HL-60/S4 (cell line): ENCODE measurements around the gene TSEN34.

Source experiments
- in situ Hi-C: fragments of 300-500 bp; cut with MboI; formaldehyde crosslinking; loops from 2 replicates; pipeline ENCODE4 v1.14.3; 2022; ENCODE audit warnings: low sequenced_read_pairs

TSEN34 gene

DNA sequence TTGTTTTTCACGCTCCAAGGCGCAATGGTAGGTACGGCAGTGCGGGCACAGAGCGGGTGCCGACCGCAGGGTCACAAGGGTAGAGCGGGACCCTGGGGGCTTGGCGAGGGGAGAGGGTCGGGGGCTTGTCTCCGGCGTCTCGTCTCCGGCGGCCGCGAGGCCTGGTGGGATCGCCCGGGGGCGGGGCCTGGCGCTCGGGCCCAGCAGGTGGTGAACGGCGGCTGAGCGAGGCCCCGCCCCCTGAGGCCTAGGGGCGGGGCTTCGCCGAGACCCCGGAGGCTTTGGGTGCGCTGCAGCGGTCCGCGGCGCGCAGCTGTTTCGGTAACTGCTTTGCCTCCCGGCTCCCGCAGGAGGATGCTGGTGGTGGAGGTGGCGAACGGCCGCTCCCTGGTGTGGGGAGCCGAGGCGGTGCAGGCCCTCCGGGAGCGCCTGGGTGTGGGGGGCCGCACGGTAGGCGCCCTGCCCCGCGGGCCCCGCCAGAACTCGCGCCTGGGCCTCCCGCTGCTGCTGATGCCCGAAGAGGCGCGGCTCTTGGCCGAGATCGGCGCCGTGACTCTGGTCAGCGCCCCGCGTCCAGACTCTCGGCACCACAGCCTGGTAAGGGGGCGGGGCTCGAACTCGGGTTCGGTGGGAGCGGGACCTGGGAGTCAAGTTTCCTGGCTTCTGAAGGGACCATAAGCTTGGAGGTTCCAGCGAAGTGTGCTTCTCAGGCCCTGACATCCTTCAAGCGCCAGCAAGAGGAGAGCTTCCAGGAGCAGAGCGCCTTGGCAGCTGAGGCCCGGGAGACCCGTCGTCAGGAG lies at the start of gene TSEN34:
TSS of gene TSEN34 (plus strand) at position 298 of the 800 bp plus-strand sequence. CDS start at position 355, 57 bp downstream.
- in situ Hi-C loops, result no loop called here

DNA sequence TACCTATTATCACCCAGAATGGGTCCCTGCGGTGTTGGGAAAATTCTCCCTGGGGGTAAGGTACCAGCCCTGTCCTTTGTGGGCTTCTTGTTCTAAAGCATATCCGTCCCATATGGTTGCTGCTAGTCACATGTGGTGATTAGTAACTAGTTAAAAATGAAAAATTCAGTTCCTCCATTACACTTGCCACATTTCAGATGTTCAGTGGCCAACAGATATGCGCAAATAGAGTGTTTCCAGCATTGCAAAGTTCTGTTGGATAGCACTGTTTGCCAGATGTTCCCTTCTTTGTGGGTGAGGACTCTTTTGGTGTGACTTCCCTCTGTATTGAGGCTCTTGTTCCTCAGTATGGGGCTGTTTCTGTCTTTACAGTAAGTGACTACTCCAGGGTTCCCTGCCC lies 49.8 kb upstream of the TSEN34 start:
- in situ Hi-C loops, result no loop called here

DNA sequence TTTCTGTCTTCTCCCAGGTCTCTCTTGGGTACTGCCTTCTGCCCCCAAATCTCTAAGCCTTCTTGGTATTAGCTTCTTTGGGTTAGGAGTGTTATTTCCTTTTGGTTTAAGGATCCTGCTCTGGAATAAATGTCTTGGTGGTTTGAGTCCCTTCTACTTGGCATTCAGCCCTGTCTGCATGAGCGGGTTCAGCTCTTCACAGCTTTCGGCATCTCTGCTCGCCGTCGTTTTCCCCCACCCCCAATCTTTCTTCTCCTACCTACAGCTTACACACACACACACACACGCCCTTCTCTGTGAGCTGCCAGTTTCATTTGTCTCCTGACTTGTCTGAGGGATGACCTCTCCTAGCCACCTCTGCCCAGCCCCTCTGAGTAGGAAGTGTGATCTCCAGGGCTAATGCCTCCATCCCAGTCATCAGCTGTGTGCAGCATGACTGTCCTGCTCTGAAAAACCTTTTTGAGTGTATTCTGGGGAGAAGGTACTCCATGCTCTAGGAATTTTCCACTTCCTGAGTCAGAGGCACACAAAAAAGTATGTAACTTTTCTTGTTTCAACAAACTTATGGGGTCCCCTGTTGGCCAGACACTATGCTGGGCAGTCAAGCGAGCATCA lies 48.8 kb upstream of the TSEN34 start:
- in situ Hi-C loops, result no loop called here

DNA sequence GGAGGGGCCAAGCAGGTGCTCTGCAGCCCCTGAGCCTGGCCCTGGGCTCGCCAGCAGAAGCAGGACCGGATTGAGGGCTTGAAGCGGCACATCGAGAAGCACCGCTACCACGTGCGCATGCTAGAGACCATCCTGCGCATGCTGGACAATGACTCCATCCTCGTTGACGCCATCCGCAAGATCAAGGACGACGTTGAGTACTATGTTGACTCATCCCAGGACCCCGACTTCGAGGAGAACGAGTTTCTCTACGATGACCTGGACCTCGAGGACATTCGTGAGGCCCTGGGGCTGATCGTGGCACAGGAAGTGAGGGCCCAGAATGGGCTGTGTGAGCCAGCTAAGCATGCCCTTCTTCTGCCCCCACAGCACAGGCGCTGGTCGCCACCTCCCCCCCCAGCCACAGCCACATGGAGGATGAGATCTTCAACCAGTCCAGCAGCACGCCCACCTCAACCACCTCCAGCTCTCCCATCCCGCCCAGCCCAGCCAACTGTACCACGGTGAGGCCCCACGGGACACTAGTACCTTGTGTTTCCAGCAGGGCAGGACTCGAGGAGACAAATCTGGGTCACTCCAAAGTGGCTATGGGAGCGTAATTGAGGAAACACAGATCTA lies 45.5 kb upstream of the TSEN34 start:
- in situ Hi-C loops, result no loop called here

DNA sequence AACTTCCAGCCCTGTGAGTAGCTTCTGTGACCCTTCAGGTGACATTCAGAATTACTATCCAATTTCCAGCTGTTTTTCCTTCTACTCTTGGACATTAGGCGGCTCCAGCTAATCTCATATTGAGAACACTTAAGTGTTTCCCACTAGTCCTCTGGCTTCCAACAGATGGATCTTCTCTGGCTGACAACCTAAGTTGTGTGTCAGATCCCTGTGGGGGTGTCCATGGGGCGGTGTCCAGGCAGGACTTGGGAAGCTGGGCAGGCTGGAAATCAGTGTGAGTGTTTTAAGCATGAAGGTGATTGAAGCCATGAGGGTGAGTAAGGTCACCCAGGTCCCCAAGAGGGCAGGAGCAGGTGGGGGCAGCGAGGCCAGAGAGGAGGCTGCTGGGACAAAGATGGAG lies 43.4 kb upstream of the TSEN34 start:
- in situ Hi-C loops, result no loop called here

DNA sequence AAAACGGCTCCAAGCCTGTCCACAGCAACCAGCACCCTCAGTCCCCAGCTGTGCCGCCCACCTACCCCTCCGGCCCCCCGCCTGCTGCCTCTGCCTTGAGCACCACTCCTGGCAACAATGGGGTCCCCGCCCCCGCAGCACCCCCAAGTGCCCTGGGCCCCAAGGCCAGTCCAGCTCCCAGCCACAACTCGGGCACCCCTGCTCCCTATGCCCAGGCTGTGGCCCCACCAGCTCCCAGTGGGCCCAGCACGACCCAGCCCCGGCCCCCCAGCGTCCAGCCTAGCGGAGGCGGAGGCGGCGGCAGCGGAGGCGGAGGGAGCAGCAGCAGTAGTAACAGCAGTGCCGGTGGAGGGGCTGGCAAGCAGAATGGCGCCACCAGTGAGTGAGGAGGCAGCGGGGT lies 43.0 kb upstream of the TSEN34 start:
- in situ Hi-C loops, result no loop called here

DNA sequence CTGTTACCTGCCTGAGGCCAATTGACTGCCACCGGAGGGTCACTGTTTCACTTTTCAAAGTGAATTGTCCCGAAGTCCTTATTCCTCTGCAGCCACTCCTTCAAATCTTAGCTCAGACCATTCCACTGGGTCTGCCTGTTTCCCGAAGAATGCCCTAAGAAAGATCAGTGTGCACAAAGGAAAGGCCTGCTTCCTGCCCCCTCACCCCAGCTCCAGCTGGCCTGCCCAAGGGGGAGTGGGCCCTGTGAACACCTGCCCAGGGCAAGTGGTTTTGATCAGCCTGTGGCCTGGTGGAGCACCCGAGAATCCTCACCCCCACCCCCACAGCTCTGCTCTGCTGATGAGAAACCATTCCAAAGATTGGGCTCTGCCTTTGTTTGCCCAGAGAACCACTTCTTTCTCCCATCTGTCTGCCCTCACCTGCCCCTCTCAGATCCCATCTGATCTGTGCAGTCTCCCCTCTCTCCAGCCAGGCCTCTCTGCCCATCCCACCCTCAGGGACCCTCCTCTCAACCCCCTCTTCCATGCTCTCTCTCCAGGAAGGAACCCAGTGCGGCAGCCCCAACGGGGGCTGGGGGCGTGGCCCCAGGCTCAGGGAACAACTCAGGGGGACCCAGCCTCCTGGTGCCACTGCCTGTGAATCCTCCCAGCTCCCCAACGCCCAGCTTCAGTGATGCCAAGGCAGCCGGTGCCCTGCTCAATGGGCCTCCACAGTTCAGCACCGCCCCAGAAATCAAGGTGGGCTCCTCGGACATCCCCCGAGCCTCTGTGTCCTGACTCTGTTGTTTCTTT lies 41.9 kb upstream of the TSEN34 start:
- in situ Hi-C loops, result no loop called here

DNA sequence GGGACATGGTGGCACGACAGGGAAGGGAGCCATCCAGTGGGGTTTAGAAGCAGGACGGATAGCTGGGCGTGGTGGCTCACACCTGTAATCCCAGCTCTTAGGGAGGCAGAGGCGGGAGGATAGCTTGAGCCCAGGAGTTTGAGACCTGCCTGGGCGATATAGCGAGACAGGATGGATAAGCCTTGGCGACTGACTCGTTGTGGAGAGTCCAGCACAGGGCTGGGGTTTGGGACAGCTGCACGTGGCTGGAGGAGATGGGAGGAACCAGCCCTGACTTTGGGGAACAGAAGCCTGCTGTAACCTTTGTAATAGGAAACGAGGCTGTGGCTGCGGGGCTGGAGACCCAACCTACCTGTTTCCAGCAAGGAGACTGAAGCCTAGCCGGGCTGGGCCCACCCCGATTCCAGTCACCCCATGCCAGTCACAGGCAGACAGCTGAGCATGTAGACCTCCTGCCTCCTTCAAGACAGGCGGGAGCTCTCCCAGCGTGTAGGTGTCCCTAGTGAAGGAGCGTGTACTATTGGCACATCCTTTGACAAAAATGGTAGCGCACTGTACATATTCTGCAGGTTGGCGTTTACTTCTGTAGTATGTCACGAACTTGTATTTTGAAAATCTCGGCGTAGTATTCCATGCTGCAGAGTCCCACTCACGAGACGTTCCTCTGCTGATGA lies 39.6 kb upstream of the TSEN34 start:
- in situ Hi-C loops, result no loop called here

DNA sequence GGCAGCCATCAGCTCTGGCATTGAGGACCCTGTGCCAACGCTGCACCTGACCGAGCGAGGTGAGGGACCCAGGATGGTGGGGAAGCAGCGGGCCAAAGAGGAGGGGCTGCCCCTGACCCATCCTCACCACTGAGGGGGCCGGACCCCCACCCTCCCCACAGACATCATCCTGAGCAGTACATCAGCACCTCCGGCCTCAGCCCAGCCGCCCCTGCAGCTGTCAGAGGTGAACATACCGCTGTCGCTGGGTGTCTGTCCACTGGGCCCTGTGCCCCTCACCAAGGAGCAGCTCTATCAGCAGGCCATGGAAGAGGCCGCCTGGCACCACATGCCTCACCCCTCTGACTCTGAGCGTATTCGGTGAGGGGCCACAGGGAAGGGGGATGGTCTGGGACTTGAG lies 38.8 kb upstream of the TSEN34 start:
- in situ Hi-C loops, result no loop called here

DNA sequence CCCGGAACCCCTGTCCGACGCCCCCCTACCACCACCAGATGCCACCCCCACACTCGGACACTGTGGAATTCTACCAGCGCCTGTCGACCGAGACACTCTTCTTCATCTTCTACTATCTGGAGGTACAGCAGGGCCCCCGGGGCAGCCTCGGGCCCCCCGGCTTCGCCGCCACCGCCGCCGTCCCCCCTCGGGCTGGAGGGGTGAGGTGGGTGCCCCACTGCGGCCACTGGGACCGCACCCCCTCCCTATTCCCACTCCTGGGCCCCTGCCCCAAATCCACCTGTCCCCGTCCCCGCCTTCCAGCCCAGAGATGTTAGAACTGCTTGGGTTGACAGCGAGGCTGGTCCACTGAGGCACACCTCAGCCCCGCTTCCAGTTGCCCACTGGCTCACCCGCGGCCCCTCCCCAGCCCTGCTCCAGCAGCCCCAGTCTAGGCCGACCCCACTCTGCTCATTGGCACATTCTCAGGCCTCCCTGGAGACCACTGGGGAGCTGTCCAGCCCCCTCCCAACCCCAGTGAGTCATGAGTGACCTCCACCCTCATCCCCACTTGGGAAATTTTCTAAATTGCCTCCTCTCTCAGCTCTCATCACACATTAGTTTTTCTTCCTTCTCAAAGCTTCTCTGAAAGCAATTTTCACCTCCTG lies 38.1 kb upstream of the TSEN34 start:
- in situ Hi-C loops, result no loop called here

DNA sequence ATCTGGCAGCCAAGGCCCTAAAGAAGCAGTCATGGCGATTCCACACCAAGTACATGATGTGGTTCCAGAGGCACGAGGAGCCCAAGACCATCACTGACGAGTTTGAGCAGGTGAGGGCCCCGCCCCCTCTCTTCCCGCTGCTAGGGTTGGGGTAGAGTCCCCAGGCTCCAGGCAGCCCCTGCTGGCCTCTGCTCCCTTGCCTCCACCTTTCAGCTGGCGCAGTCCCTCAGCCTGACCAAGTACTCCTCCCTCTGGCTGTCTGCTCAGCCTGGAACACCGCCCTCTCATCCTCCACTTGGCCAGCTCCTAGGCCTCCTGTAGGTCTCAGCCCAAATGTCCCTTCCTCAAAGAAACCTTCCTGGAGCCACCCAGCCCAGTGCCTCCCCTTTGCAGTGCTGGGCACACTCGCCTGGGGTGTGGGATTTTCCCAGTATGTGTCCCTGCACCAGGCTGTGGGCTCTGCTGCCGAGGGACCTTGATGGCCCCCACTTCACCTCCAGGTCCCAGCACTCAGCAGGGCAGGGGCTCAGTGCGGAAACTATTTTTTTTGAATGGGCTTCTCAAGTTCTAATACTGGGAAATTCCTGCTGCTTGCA lies 37.3 kb upstream of the TSEN34 start:
- in situ Hi-C loops, result no loop called here

DNA sequence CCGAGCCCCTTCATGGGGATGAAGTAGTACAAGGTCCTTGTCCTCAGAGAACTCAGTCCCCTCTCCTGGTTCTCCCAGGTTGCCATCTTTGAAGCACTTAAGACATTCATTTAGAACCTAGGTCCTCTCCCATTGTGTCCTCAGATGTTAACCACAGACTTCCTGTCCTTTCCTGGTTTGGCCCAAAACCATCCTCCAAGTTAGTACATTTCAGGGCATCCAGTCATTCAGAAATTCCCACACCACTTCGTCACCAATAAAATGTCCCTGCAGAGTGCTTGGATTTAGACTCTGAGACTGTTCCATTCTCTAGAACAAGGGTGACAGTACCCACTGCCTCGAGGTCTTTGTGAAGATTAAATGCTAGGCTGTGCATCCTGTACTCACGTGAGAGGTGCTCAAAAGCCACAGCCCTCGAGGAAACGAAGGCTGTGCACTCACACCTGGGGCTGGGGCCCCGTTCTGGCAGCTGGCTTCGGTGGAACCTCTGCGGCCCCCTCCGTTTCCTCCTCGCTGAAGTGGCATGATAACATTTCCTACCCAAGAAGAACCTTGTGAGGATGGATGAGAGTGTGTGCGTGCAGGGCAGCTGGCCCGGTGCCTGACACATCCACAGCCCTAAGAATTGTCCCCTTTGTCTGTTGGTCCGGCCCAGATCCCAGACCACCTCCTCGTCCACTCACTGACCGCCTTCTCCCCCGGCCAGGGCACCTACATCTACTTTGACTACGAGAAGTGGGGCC lies 36.3 kb upstream of the TSEN34 start:
- in situ Hi-C loops, result no loop called here

DNA sequence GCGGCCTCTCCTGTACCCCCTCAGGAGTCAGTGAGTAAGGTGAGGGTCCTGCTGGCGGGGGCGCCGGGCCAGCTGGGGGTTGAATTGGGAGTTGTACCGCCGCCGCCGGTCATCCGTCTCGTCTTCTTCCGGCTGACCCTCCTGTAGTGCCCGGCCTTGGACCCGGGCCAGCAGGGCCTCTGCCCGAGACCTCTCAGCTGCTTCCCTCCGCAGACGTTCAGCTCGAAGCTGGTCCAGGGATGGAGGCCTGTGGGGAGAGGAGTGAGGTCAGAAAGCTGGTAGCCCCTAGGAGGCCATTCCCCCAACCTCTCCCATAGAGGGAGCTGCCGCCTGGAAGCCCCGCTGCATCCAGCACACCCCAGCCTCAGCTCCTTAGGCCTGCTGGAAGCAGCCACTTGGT lies 35.4 kb upstream of the TSEN34 start:
- in situ Hi-C loops, result no loop called here

DNA sequence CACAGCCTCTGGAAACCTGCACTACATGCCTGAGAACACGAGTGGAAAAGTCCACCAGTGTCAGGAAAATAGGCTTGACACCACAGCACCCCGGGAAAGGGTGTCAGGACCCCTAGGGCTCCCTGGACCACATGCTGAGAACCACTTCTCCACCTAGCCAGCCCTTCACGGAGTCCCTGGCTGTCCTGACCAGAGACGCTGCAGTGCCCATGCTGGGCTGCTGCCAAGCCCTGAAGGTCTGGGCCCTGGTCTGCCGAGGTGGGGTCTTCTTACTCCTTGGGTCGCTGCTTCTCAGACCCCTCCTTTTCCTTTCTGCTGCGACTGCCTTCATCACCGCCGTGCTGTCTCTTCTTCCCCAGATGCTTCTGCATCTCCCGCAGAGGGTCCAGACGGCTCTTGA lies 34.6 kb upstream of the TSEN34 start:
- in situ Hi-C loops, result no loop called here

DNA sequence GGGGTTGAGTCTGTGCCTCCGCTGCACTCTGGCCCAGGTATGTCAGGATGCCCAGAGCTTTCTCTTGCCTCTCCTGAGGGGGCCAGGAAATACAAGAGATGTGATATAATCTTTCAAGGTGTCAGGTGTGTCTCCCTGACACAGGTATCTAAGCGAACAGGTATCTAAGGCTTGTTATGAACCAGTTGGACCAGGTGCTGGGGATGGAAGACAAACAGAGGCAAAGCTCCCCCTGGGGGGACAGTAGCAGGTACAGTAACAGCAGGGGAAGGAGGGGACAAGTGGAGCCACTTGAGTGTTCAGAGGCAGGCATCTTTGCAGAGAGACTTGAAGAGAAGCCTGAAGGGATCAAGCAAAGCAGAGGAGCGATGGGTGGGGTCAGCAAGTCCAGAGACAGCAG lies 34.2 kb upstream of the TSEN34 start:
- in situ Hi-C loops, result no loop called here

DNA sequence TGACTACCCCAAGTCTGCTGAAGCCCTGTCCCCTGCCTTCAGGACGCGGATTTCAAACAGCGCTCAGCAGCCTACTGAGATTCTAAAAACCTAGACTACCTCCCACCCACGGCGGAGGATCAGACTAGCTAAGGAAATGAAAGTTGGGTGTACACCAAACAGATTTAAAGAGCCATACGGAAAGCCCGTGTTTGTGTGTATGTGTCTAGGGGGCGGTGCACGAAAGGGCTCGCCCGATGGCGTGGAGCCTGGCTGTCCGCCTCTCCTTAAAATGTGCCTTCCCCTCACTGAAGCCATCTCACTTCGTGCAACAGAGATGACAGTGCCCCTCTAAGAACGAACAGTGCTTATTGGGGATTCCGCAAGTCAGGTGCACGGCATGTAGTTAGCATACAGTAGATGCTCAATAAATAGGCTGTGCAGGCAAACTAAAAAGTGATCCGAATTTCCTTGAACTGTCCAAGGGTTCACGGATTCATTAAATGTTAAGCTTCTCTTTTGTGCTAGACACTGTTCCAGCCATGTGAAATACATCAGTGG lies 32.2 kb upstream of the TSEN34 start:
- in situ Hi-C loops, result no loop called here

DNA sequence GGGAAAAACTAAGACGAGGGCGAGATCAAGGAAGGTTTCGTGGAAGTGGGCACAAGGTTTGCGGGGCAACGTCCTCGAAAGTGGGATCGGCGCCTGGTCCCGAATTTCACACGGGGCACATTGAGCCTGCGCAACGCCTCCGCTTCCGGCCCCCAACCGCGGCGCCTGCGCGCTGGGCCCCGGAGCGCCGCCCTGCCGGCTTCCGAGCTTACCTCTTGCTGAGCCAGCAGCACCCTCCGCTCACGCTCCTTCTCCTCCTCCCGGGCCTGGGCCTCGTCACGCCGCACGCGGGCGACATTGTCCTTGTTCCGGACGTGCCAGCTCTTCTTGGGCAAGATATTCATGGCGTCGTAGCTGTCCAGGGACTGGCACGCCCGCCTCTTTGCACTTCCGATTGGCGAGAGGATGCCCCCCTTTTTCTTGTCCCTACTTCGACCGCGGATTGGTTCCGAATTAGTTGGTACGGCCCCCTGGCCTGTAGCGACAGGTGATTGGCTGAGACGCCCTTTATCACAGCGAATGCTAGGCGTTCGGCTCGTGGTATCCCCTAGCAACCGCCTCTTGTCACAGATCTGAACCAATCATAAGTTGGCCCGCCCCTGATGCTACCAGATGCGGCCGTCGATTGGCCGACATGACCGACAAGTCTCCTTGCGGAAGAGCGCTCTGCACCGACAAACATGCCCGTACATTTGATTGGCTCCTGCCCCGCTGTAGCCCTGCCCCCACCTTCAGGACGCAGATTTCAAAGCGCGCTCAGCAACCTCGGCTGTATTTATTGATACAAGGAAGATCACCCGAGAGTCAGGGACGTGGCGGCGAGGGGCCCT lies 31.5 kb upstream of the TSEN34 start, which contains the start of gene LENG1:
TSS of gene LENG1 (minus strand) at position 370 of the 830 bp plus-strand sequence. CDS start at position 344, 26 bp downstream.
- in situ Hi-C loops, result no loop called here
